ENCODE data around the gene FAM110A. TPM values are rescaled to one million over a fixed set of nuclear protein-coding genes. Genes with fewer than 3 reads are reported as not detected.
"Not testable (repeated sequence)": the region's sequence is repeated elsewhere in the genome, so short reads cannot be mapped to it uniquely, and the experiment has no call there.

The FAM110A gene
- polyA plus RNA-seq, 1 experiment: 1.9 TPM

- ChIA-PET POLR2A (no interaction called here), CTCF (interaction anchor here (1.0 kb wide), 1 partner anchor 154 kb away, joined by 4 read pairs; no protein-coding TSS in a partner anchor)
- TF ChIP-seq, protein P1, sequence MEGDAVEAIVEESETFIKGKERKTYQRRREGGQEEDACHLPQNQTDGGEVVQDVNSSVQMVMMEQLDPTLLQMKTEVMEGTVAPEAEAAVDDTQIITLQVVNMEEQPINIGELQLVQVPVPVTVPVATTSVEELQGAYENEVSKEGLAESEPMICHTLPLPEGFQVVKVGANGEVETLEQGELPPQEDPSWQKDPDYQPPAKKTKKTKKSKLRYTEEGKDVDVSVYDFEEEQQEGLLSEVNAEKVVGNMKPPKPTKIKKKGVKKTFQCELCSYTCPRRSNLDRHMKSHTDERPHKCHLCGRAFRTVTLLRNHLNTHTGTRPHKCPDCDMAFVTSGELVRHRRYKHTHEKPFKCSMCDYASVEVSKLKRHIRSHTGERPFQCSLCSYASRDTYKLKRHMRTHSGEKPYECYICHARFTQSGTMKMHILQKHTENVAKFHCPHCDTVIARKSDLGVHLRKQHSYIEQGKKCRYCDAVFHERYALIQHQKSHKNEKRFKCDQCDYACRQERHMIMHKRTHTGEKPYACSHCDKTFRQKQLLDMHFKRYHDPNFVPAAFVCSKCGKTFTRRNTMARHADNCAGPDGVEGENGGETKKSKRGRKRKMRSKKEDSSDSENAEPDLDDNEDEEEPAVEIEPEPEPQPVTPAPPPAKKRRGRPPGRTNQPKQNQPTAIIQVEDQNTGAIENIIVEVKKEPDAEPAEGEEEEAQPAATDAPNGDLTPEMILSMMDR (IDR thresholded peaks at IDR 0.05; ENCODE audit: low read depth, low read length): no peak
- DNase-seq (ENCODE audit: low read depth, low spot score): no peak
- no peak overlapping the region for H3K27ac ChIP-seq (ENCODE audit: low read depth, low read length)
- no peaks in the 10 kb centered on the region for H3K9me3 ChIP-seq (ENCODE audit: control insufficient read depth, insufficient read depth, low read length)
- H3K4me3 ChIP-seq (ENCODE audit: low read depth, low read length): no peak overlapping the region
- H3K27me3 ChIP-seq (ENCODE audit: control insufficient read depth, insufficient read depth, low read length): no peaks in the 10 kb centered on the region
Measured at GRCh38 chr20:801678-802077, 31.8 kb upstream of the FAM110A start.

DNA sequence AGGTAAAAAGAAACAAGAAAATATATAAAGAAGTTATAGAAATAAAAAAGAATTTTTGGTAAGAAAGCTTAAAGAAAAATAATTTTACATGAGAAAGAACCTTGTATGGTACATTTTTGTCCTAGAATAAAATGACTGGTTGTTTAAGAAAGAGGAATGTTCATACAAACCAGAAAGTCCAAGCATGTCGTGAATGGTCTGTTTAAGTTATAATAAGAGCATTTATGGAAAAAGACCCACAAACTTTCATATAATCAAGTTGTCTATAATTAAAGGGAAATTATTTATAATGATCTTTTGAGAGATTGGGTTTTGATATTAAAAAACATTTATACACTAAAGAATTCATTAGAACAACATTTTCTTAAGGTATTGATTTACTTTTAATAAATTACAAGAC is 27.8 kb upstream of the FAM110A start:
- Histone ChIP-seq H3K9me3 (ENCODE audit: control insufficient read depth, insufficient read depth, low read length) (no peaks in the 10 kb centered on the region), H3K27ac (ENCODE audit: low read depth, low read length) (no peak overlapping the region), H3K4me3 (ENCODE audit: low read depth, low read length) (no peak overlapping the region), H3K27me3 (ENCODE audit: control insufficient read depth, insufficient read depth, low read length) (no peaks in the 10 kb centered on the region)
- POLR2A ChIA-PET: no interaction called here
- TF ChIP-seq, protein P1 (IDR thresholded peaks at IDR 0.05; ENCODE audit: low read depth, low read length): no peak
- DNase-seq (ENCODE audit: low read depth, low spot score): no peak
- CTCF ChIA-PET: interaction anchor here (0.9 to 1.3 kb wide), 2 partner anchors 10 to 101 kb away, joined by 3 to 6 read pairs; no protein-coding TSS in a partner anchor

- H3K27ac ChIP-seq (ENCODE audit: low read depth, low read length); H3K27me3 ChIP-seq (ENCODE audit: control insufficient read depth, insufficient read depth, low read length); H3K9me3 ChIP-seq (ENCODE audit: control insufficient read depth, insufficient read depth, low read length); DNase-seq (ENCODE audit: low read depth, low spot score); CTCF ChIA-PET; POLR2A ChIA-PET; H3K4me3 ChIP-seq (ENCODE audit: low read depth, low read length): not testable (repeated sequence)
Measured at GRCh38 chr20:811776-812434, 21.6 kb upstream of the FAM110A start.

DNA sequence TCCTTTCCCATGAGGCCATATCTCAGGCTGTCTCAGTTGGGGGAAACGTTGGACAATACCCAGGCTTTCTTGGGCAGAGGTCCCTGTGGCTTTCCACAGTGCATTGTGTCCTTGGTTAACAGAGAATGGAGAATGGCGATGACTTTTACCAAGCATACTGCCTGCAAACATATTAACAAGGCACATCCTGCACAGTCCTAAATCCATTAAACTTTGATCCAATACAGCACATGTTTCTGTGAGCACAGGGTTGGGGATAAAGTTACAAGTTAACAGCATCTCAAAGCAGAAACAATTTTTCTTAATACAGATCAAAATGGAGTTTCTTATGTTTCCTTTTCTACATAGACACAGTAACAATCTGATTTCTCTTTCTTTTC is 21.1 kb upstream of the FAM110A start:
- H3K27me3 ChIP-seq (ENCODE audit: control insufficient read depth, insufficient read depth, low read length); H3K27ac ChIP-seq (ENCODE audit: low read depth, low read length); H3K9me3 ChIP-seq (ENCODE audit: control insufficient read depth, insufficient read depth, low read length); H3K4me3 ChIP-seq (ENCODE audit: low read depth, low read length); POLR2A ChIA-PET; CTCF ChIA-PET; DNase-seq (ENCODE audit: low read depth, low spot score): not testable (repeated sequence)

- H3K4me3 ChIP-seq (ENCODE audit: low read depth, low read length): no peak overlapping the region
- TF ChIP-seq, protein P1 (IDR thresholded peaks at IDR 0.05; ENCODE audit: low read depth, low read length): no peak
- peaks cover 2% of the 10 kb centered on the region for H3K27me3 ChIP-seq (ENCODE audit: control insufficient read depth, insufficient read depth, low read length)
- no peak overlapping the region for H3K27ac ChIP-seq (ENCODE audit: low read depth, low read length)
- POLR2A ChIA-PET: no interaction called here
- CTCF ChIA-PET: interaction anchor here (7.5 kb wide), 1 partner anchor 144 kb away, joined by 222 read pairs; no protein-coding TSS in a partner anchor
- no peak for DNase-seq (ENCODE audit: low read depth, low spot score)
- H3K9me3 ChIP-seq (ENCODE audit: control insufficient read depth, insufficient read depth, low read length): no peaks in the 10 kb centered on the region
Measured at GRCh38 chr20:813390-813789, 20.1 kb upstream of the FAM110A start.

- CTCF ChIA-PET: interaction anchor here (0.6 to 7.5 kb wide), 19 partner anchors 10 to 621 kb away, joined by 3 to 222 read pairs (median 4); no protein-coding TSS in a partner anchor
- H3K9me3 ChIP-seq (ENCODE audit: control insufficient read depth, insufficient read depth, low read length): no peaks in the 10 kb centered on the region
Measured at GRCh38 chr20:815226-815625, 18.3 kb upstream of the FAM110A start.

More at GRCh38 chr20:815226-815625, 18.3 kb upstream of the FAM110A start:
- no peak overlapping the region for H3K27ac ChIP-seq (ENCODE audit: low read depth, low read length)
- no peak for DNase-seq (ENCODE audit: low read depth, low spot score)
- H3K27me3 ChIP-seq (ENCODE audit: control insufficient read depth, insufficient read depth, low read length): peaks cover 2% of the 10 kb centered on the region
- POLR2A ChIA-PET: no interaction called here
- H3K4me3 ChIP-seq (ENCODE audit: low read depth, low read length): no peak overlapping the region
- TF ChIP-seq, protein P1 (IDR thresholded peaks at IDR 0.05; ENCODE audit: low read depth, low read length): no peak

Measured in AG04450 (cell line).